Naive thymus-derived CD8-positive, alpha-beta T cell (primary cell): ENCODE data around the gene CLASRP. TPM values are rescaled to one million over a fixed set of nuclear protein-coding genes. Genes with fewer than 3 reads are reported as not detected.
"Not testable (repeated sequence)": the region's sequence is repeated elsewhere in the genome, so short reads cannot be mapped to it uniquely, and the experiment has no call there.

Source experiments
- ATAC-seq, 2 donors: fragments of 150-1000 bp; cut with Tn5 transposase in 1 of 2; sonication (Bioruptor Pico), chemical (Tn5 transposase) in 1 of 2; 1 replicate in 1 of 2; 2 replicates in 1 of 2; pipeline ENCODE4 v1.10.0; 2021; ENCODE audit warnings: mild to moderate bottlenecking in 2 of 2, moderate library complexity in 2 of 2
- POLR2A ChIA-PET: fragments of 350-600 bp; sonication (Branson Sonifier 250); formaldehyde crosslinking; loops from one replicate; lab custom pipeline; 2021; ENCODE audit warnings: antibody characterized with exemption; lab: Charles Lee
- DNase-seq, 10 donors: peaks; one replicate each; pipeline versions ENCODE4 v3.0.0 to v3.0.0-alpha.2; 2020 to 2022
- H3K27ac Mint-ChIP-seq, 10 donors: one replicate each; pipeline ENCODE4 v1.8.0; 2020 to 2022; ENCODE audit warnings: mild to moderate bottlenecking in 10 of 10, mixed read lengths in 10 of 10, moderate library complexity in 4 of 10, inconsistent platforms in 1 of 10
- H3K27me3 Mint-ChIP-seq, 5 donors: one replicate each; pipeline ENCODE4 v1.8.0; 2021 to 2022; ENCODE audit warnings: mixed read lengths in 5 of 5
- H3K36me3 Mint-ChIP-seq, 3 donors: one replicate each; pipeline ENCODE4 v1.8.0; 2020 to 2022; ENCODE audit warnings: mixed read lengths in 3 of 3, mild to moderate bottlenecking in 2 of 3, inconsistent platforms in 1 of 3
- H3K4me1 Mint-ChIP-seq, 4 donors: one replicate each; pipeline ENCODE4 v1.8.0; 2021 to 2022; ENCODE audit warnings: mixed read lengths in 4 of 4
- H3K4me3 Mint-ChIP-seq, 10 donors: one replicate each; pipeline ENCODE4 v1.8.0; 2020 to 2022; ENCODE audit warnings: mild to moderate bottlenecking in 10 of 10, mixed read lengths in 10 of 10, moderate library complexity in 6 of 10, inconsistent platforms in 1 of 10
- H3K9me3 Mint-ChIP-seq, 9 donors: one replicate each; pipeline ENCODE4 v1.8.0; 2020 to 2022; ENCODE audit warnings: mixed read lengths in 9 of 9, mild to moderate bottlenecking in 3 of 9, inconsistent platforms in 1 of 9, moderate library complexity in 1 of 9
- polyA plus RNA-seq, 3 donors: library from polyadenylated mRNA; unstranded; fragments of 300-500 nt; fragmentation: Illumina TruSeq; gene quantifications; one replicate each; pipeline ENCODE4 v1.2.3, GENCODE V29; 2021
- total RNA-seq, 8 experiments: library from RNA in 2 of 8; stranded (reverse) in 2 of 8; gene quantifications; one replicate each; pipeline ENCODE4 v1.2.3 and lab custom pipeline; 2021 to 2026

CLASRP gene
- total and polyA plus RNA-seq, 5 experiments from 2014 or later: 2.0 to 150 (median 6.7) TPM

DNA sequence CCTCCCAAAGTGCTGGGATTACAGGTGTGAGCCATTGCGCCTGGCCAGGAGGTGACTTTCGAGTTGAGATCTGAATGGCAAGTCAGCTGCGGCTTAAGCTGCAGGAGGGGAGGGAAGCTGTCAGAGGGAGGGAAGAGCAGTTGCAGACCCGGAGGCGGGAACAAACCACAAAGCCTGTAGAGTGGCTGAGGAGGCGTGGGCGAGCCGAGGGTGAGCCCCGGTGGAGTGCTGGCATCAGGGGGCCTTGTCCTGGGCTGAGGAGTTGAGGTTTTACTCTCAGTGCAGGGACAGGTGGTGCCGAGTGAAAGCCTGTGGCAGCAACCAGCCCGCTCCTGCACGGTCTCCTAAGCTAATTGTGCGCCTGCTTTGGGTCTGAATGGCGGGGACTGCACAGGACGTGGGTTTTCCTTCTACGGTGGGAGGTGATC lies 78.3 kb downstream of the CLASRP start:
- Mint-ChIP-seq H3K27ac (peak overlapping the region in 9 of 10 donors; percentile 11 to 88 (median 76)), H3K27me3 (no peaks in the 10 kb centered on the region), H3K36me3 (no peaks in the 10 kb centered on the region), H3K9me3 (no peaks in the 10 kb centered on the region), H3K4me1 (peaks cover 32 to 87% (median 85%) of the 10 kb centered on the region in 4 donors), H3K4me3 (peak overlapping the region; percentile 46 to 82 (median 80))
- POLR2A ChIA-PET: interaction anchor here (0.6 to 2.6 kb wide), 3 partner anchors 14 to 879 kb away, joined by 4 to 9 read pairs (median 5); no protein-coding TSS in a partner anchor
- ATAC-seq (peak; percentile 67 to 79), DNase-seq (peak in 6 of 10 donors; percentile 16 to 46 (median 34))

DNA sequence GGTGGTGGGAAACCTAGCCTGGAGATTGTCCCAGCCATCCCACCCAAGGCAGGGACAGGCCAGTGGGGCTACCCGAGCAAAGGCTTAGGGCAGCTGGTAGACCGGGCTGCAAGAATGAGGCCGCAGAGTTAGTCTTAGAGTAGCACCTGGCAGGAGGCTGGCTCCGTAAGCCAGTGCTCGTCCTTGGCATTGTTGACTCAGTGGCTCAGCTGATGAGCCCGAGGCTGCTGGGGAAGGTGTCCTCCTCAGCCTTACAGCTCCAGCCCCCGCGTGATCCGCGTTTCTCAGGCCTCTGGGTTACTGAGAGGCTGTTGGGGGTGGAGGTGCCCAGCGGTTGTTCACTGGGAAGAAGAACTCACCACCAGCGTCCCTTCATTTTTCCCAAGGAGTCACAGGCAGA lies 78.8 kb downstream of the CLASRP start:
- no peaks in the 10 kb centered on the region for H3K9me3 Mint-ChIP-seq
- ATAC-seq (peak in 1 of 2 donors; percentile 10), DNase-seq (no peak)
- peak overlapping the region in 9 of 10 donors; percentile 46 to 82 (median 81) for H3K4me3 Mint-ChIP-seq
- POLR2A ChIA-PET: interaction anchor here (0.5 to 2.6 kb wide), 4 partner anchors 14 to 201 kb away, joined by 4 to 9 read pairs (median 5); no protein-coding TSS in a partner anchor
- H3K4me1 Mint-ChIP-seq: peaks cover 36 to 90% (median 88%) of the 10 kb centered on the region in 4 donors
- H3K36me3 Mint-ChIP-seq: no peaks in the 10 kb centered on the region
- peak overlapping the region in 7 of 10 donors; percentile 55 to 88 (median 80) for H3K27ac Mint-ChIP-seq
- no peaks in the 10 kb centered on the region for H3K27me3 Mint-ChIP-seq

DNA sequence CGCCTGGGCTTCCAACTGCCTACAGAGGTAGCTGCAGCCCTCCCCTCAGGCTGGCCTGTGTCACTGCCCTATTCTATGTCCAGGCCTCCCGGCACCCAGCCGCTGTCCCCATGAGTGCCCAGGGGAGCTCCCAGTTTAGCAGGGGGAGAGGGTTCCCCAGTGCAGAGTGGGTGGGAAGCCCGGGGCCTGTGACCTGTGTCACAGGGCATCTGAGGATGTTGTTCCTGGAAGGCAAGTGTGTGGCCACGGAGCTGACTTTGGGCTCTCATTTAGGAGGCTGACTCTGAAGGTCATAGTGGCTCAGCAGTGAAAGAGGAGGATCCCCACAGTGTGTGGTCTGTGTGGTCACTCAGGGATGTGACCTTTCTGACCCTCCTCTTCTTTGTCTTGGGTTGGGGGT lies 79.3 kb downstream of the CLASRP start:
- H3K4me3 Mint-ChIP-seq: peak overlapping the region in 9 of 10 donors; percentile 46 to 82 (median 79)
- POLR2A ChIA-PET: interaction anchor here (0.5 to 2.6 kb wide), 5 partner anchors 15 to 202 kb away, joined by 4 to 9 read pairs (median 5); no protein-coding TSS in a partner anchor
- H3K36me3 Mint-ChIP-seq: no peaks in the 10 kb centered on the region
- H3K27me3 Mint-ChIP-seq: no peaks in the 10 kb centered on the region
- H3K27ac Mint-ChIP-seq: peak overlapping the region in 9 of 10 donors; percentile 53 to 91 (median 80)
- DNase-seq: no peak
- no peaks in the 10 kb centered on the region for H3K9me3 Mint-ChIP-seq
- no peak for ATAC-seq
- peaks cover 36 to 89% (median 87%) of the 10 kb centered on the region in 4 donors for H3K4me1 Mint-ChIP-seq

DNA sequence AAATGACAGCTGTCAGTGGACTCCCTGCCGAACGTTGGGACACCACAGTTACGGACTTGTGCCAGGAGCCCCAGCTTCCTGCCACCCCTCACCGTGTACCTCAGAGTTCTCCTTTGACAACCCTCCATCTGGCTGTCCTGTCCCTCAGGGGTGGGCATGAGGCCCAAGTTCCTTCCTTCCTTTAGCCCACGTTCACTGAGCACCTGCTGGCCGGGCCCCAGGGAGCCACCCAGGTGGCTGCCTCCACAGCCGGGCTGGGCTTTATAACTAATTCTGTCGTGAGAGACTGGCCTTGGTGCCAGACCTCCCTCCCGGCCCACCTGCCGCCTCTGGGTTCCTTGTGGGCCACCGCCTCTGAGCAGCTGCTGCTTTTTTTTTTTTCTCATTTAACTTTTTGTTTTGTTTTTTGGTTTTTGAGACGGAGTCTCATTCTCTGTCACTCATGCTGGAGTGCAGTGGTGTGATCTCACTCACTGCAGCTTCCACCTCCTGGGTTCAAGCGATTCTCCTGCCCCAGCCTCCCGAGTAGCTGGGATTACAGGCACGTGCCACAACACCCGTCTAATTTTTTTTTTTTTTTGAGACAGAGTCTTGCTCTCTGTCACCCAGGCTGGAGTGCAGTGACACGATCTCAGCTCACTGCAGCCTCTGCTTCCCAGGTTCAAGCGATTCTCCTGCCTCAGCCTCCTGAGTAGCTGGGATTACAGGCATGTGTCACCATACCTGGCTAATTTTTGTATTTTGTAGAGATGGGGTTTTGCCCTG lies 79.9 kb downstream of the CLASRP start:
- peak overlapping the region; percentile 49 to 82 (median 70) for H3K4me3 Mint-ChIP-seq
- not testable (repeated sequence) for H3K27me3 Mint-ChIP-seq, H3K36me3 Mint-ChIP-seq, H3K9me3 Mint-ChIP-seq
- peak; percentile 16 to 18 for ATAC-seq
- peak overlapping the region; percentile 18 to 91 (median 82) for H3K27ac Mint-ChIP-seq
- peaks cover 36 to 88% (median 83%) of the 10 kb centered on the region in 4 donors for H3K4me1 Mint-ChIP-seq
- POLR2A ChIA-PET: interaction anchor here (0.8 to 2.6 kb wide), 3 partner anchors 15 to 58 kb away, joined by 4 to 9 read pairs (median 5); no protein-coding TSS in a partner anchor
- DNase-seq: peak in 2 of 10 donors; percentile 13 to 21

GRCh38 chr19:45119582-45119981 lies 80.7 kb downstream of the CLASRP start:
- no peak for ATAC-seq
- Mint-ChIP-seq H3K4me3 (peak overlapping the region in 9 of 10 donors; percentile 36 to 82 (median 70)), H3K4me1 (peaks cover 37 to 87% (median 82%) of the 10 kb centered on the region in 4 donors), H3K27ac (peak overlapping the region in 7 of 10 donors; percentile 35 to 85 (median 82)), H3K36me3 (peaks cover 0 to 3% (median 0%) of the 10 kb centered on the region in 3 donors), H3K9me3 (no peaks in the 10 kb centered on the region), H3K27me3 (no peaks in the 10 kb centered on the region)
- peak in 3 of 10 donors; percentile 6 to 19 (median 7) for DNase-seq
- POLR2A ChIA-PET: no interaction called here

Other genes with a start within 250 kb of the CLASRP start
- not detected for gene BCAM, start 229.9 kb upstream of the CLASRP start, total RNA-seq
- gene BCAM, start 229.9 kb upstream of the CLASRP start, polyA plus RNA-seq: not detected
- under 1 TPM; 0.42 to 0.93 TPM for gene NECTIN2, start 192.7 kb upstream of the CLASRP start, total RNA-seq
- under 1 TPM in 1 of 3 donors, not detected in 2; 0.47 TPM for gene NECTIN2, start 192.7 kb upstream of the CLASRP start, polyA plus RNA-seq
- 10 to 100 TPM; 39.3 to 41.4 TPM for gene TOMM40, start 147.8 kb upstream of the CLASRP start, total RNA-seq
- gene TOMM40, start 147.8 kb upstream of the CLASRP start, polyA plus RNA-seq: 10 to 100 TPM; 32.0 to 42.3 (median 33.7) TPM
- 1 to 10 TPM; 2.9 to 3.6 TPM for gene APOE, start 133.2 kb upstream of the CLASRP start, total RNA-seq
- gene APOE, start 133.2 kb upstream of the CLASRP start, polyA plus RNA-seq: not detected
- 1 to 10 TPM in 1 of 2 experiments, not detected in 1; 1.4 TPM for gene APOC1, start 124.4 kb upstream of the CLASRP start, total RNA-seq
- gene APOC1, start 124.4 kb upstream of the CLASRP start, polyA plus RNA-seq: not detected
- not detected for gene APOC4, start 96.8 kb upstream of the CLASRP start, total RNA-seq
- gene APOC4, start 96.8 kb upstream of the CLASRP start, polyA plus RNA-seq: not detected
- gene APOC2, start 93.0 kb upstream of the CLASRP start, total RNA-seq: not detected
- not detected for gene APOC2, start 93.0 kb upstream of the CLASRP start, polyA plus RNA-seq
- 10 to 100 TPM; 73.8 to 76.0 TPM for gene CLPTM1, start 83.7 kb upstream of the CLASRP start, total RNA-seq
- 10 to 100 TPM; 13.2 to 20.6 (median 14.9) TPM for gene CLPTM1, start 83.7 kb upstream of the CLASRP start, polyA plus RNA-seq
- gene RELB, start 37.6 kb upstream of the CLASRP start, total RNA-seq: 10 to 100 TPM; 30.2 to 41.6 TPM
- gene RELB, start 37.6 kb upstream of the CLASRP start, polyA plus RNA-seq: 10 to 100 TPM in 1 of 3 donors, 1 to 10 TPM in 2; 6.7 to 17.2 (median 8.3) TPM
- 1 to 10 TPM; 2.3 to 2.4 TPM for gene ZNF296, start 37.4 kb downstream of the CLASRP start, total RNA-seq
- 1 to 10 TPM; 1.0 to 1.6 (median 1.1) TPM for gene ZNF296, start 37.4 kb downstream of the CLASRP start, polyA plus RNA-seq
- 10 to 100 TPM; 13.5 to 19.8 TPM for gene GEMIN7, start 40.2 kb downstream of the CLASRP start, total RNA-seq
- gene GEMIN7, start 40.2 kb downstream of the CLASRP start, polyA plus RNA-seq: 10 to 100 TPM; 44.2 to 70.0 (median 50.3) TPM
- gene PPP1R37, start 54.1 kb downstream of the CLASRP start, total RNA-seq: 10 to 100 TPM; 32.9 to 33.3 TPM
- gene PPP1R37, start 54.1 kb downstream of the CLASRP start, polyA plus RNA-seq: 1 to 10 TPM in 1 of 3 donors, under 1 TPM in 2; 0.40 to 2.0 (median 0.83) TPM
- 1 to 10 TPM in 1 of 2 experiments, under 1 TPM in 1; 0.85 to 1.0 TPM for gene NKPD1, start 121.9 kb downstream of the CLASRP start, total RNA-seq
- gene NKPD1, start 121.9 kb downstream of the CLASRP start, polyA plus RNA-seq: under 1 TPM; 0.17 to 0.47 (median 0.43) TPM
- 10 to 100 TPM; 48.5 to 51.0 TPM for gene TRAPPC6A, start 139.2 kb downstream of the CLASRP start, total RNA-seq
- 100 to 1,000 TPM; 149 to 193 (median 183) TPM for gene TRAPPC6A, start 139.2 kb downstream of the CLASRP start, polyA plus RNA-seq
- gene BLOC1S3, start 139.7 kb downstream of the CLASRP start, total RNA-seq: 10 to 100 TPM; 21.2 to 22.5 TPM
- 10 to 100 TPM in 1 of 3 donors, 1 to 10 TPM in 2; 8.4 to 14.4 (median 9.7) TPM for gene BLOC1S3, start 139.7 kb downstream of the CLASRP start, polyA plus RNA-seq
- not detected for gene EXOC3L2, start 206.4 kb downstream of the CLASRP start, total RNA-seq
- gene EXOC3L2, start 206.4 kb downstream of the CLASRP start, polyA plus RNA-seq: not detected
- 10 to 100 TPM; 19.6 to 24.9 TPM for gene MARK4, start 212.2 kb downstream of the CLASRP start, total RNA-seq
- gene MARK4, start 212.2 kb downstream of the CLASRP start, polyA plus RNA-seq: under 1 TPM; 0.79 to 0.95 (median 0.91) TPM